EH (cell line): ENCODE results near the gene ADAMTS2.

ENCODE experiments used
- DNase-seq: peaks from one replicate; pipeline ENCODE4 v3.0.0-alpha.2; 2015; ENCODE audit warnings: low read depth

Gene ADAMTS2

DNA sequence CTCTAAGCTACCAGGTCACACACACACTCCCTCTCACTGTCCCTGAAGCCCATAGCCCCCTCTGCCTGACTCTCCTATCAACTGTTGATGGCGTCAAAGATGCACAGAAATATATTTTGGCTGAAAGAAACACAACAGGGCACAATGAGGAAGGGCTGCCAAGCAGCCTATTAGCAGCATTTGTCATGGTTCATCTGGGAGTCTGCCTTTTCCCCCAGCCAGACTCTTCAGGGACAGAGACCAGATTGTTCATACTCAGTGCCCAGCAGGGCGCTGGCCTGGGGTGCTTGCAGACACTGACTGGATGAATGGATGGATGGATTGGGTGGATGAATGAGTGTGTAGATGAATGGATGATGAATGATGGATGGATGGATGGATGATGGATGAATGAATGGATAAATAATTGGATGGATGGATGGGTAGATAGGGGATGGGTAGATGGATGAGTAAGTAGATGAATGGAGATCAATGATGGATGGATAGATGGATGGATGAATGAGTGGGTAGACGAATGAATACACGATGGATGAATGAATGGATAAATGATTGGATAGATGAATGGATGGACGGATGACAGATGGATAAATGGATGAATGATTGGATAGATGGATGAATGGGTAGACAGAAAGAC is 90.5 kb downstream of the ADAMTS2 start:
- DNase-seq: no peak

DNA sequence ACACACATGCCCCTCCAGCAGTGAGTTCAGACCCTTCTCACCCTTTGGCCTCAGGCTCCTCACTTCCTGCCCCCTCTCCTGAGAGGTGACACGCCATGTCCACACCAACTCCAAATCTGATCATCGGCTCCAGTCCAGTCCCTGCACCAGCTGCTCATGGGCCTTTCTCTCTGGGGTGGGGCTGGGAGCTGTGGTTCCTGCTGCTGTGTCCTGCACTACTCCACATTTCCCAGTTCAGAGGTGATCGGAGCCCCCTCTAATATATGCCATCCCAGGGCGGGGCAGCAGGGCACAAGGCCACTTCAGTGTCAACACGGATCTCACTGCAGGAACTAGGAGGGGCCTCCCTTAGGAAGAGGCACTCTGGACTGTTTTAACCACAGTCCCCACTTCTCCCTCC is 91.5 kb downstream of the ADAMTS2 start:
- no peak for DNase-seq

DNA sequence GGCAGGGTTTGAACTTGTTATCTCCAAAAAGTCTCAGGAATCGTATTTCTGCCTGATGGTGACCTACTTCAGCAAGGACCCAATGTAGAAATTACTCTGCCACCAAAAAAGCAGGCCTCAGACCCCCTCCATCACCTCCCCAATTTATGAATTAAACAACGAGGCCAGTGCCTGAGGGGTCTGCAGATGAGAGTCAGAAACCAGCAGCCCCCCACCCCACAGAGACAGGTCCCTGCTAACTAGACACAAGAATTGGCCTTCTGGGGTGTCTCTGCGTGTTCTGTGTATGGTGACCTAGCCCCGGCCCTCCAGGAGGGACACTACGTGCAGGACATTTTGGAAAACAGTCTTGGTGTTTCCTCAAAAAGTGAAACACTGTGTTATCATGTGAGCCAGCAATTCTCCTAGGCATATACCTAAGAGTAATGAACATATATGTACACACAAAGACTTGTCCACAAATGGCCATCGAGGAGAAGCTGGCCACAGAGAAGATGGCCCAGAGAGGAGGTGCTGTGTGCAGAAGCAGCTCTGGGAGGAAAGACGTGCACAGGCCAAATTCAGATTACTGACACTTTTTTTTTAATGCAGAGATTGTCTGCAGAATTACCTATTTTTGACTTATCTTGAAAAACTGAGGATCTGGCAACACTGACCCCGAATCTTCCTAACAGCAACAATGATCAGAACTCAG is 93.8 kb downstream of the ADAMTS2 start:
- DNase-seq: no peak

DNA sequence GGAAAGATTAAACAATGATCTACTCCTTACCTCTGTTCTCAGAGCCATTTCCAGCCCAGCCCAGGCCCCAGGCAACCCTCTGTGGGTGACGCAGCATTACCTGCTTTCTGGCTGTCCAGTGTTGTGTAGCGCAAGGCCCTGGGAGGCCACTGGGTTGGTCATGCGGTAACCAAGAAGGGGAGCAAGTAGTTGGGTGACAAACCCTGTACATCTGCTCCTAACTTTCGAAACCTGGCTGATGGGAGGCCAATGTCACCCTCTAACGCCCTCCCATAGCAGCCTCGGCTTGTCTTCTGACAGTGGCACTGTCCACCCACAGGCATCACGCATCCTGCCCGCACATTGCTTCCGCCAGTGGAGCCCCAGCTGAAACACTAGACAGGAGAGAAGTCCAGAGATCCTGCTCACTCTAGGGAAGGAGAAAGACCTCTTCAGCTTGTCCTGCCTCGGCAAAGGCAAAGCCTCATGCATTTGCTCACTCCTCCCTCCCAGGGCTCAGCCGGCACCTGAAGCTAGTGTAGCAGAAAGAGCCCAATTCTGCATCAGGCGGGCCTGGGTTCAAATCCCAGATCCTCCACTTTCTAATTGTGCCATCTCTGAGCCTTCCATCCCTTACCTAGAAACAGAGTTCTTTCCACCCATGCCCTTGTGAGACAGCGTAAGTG is 94.6 kb downstream of the ADAMTS2 start:
- no peak for DNase-seq

DNA sequence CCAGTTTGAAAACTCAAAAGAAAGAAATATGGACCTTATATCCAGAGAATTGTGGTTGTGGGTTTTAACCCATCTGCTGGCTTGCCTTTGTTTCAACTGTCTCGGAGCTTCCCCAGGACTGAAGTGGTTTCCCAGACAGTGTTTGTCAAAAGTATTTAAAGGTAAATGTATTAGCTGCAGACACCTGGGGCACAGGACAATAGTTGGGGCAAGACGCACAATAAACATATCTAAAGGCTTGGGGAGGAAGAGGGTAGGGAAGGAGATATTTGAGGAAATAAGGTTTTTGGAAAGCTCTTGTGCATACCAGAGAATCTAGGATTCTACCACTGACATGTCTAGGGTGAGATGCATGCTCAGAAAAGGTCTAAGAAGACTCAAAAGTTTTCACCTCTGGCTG is 99.0 kb downstream of the ADAMTS2 start:
- DNase-seq: no peak

DNA sequence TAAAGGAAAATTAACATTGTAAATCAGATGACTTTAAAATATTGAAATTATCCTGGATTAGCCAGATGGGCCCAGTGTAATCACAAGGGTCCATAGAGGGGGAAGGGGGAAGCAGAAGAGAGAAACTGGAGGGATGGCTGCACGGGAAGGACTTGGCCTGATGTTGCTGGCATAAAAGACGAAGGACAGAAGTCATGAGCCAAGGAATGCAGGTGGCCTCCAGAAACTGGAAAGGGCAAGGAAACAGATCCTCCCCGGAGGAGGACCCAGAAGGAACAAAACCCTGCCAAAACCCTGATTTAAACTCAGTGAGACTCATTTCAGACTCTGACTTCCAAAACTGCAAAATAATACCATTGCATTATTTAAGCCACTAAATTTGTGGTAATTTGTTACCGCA is 100.2 kb downstream of the ADAMTS2 start:
- no peak for DNase-seq

DNA sequence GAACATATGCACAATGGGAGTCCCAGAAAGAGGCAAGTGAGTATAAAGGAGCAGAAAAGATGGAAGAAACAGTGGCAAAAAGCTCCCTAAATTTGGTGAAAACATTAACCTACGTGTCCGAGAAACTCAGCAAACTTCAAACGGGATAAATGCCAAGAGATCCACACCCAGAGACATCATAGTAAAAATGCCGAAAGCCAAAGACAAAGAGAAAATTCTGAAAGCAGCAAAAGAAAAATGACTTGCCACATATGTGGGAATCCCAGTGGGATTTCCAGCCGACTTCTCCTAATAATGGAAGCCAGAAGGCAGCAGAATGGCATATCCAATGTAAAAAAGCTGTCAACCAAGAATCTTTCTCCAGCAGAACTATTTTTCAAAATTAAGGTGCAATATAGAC is 101.2 kb downstream of the ADAMTS2 start:
- DNase-seq: no peak

DNA sequence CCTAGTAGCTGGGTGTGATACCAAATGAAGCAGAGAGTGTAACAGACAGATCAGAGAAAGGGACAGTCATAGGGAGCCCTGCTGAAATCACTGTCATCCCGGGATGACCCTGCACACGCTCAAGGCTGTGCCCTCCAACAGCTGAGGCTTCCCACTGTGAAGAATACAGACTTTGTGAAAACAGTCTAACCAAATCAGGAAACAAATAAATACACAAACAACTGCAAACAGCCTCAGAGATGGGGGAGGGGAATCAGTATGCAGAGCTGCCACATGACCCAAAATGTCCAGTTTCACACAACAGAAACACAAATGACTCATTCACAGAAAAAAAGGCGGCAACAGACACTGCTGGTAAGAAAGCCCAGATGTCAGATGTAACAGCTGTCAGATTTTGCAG is 101.9 kb downstream of the ADAMTS2 start:
- DNase-seq: peak; percentile 72

DNA sequence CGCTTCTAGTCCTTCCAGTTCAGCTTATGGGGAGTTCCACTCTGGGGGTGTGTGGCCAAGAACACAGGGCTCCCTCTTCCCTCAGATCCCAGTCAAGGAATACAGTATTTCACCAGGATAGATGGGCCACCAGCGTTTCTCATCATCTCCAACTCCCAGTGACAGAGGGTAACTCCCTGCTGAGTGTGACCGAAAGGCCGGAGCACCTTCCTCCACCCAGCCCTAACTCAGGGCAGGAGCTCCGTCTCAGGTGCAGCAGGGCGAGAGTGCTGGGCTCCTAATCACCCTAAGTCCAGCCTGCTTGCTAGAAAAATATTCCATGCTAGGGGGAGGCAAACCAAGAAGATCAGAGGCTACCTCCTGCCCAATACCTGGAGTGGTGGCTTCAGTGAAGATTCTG is 102.6 kb downstream of the ADAMTS2 start:
- no peak for DNase-seq

DNA sequence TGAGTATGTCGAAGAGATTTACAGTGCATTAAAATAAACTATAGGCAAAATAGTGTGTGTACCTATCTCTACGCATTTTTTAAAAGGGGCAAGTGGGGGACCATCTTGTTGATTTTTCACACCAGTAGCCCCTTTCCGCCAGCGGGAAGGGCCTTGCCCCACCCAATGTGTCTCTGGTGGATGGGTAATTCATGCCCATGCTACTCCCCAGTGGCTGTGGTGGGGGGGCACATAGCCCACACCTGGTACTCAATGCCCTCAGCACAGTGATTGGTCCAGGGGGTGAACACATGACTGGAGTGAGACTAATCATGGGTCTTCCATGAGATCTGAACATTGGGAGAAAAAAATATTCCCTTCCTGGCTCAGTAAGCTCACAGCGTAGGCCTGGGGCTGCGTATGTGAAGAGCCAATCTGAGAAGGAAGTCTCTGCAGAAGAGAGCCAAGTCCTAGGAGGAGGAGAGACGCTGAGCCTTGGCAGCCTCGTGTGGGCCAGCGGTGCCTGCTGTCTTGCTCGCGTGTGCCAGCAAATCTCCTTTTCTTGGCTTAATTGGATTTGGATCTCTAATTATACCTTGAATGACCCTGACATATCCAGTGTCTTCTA is 103.4 kb downstream of the ADAMTS2 start:
- no peak for DNase-seq

DNA sequence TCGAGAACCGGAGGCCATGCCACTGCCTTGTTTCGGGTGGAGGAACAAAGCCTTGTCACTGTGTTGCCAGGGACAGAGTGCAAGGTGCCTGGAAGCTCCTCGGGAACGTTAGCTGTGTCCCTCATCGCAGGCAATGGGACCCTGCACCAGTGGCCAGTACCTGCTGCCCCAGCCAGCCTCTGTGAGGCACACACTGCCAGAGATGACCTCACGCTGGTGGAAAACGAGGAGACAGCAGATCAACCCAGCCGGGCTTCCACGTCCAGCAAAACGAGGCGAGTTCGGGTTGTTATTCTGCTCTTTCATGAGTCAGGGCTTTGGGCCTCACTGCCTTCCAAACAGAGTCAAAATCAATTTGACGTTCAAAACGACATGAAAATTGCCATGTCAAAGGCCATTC is 104.1 kb downstream of the ADAMTS2 start:
- DNase-seq: no peak

DNA sequence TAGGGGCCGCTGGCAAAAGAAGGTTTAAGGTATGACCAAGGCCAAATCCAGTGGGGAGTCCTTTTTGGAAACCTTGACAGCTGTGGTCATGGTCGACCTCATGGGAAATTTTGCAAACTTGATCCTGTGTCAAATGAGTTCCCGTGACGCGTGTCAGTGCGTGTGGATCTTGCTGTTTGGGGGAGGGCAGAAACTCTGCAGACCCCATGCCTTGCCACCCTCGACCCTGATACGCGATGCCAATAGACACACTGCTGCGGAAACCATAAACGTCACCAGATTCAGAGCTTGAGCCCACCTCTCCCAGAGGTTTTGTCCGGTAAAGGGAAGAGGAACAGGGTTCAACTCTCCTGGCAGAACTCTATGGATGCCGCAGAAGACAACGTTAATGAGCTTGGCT is 104.7 kb downstream of the ADAMTS2 start:
- no peak for DNase-seq

DNA sequence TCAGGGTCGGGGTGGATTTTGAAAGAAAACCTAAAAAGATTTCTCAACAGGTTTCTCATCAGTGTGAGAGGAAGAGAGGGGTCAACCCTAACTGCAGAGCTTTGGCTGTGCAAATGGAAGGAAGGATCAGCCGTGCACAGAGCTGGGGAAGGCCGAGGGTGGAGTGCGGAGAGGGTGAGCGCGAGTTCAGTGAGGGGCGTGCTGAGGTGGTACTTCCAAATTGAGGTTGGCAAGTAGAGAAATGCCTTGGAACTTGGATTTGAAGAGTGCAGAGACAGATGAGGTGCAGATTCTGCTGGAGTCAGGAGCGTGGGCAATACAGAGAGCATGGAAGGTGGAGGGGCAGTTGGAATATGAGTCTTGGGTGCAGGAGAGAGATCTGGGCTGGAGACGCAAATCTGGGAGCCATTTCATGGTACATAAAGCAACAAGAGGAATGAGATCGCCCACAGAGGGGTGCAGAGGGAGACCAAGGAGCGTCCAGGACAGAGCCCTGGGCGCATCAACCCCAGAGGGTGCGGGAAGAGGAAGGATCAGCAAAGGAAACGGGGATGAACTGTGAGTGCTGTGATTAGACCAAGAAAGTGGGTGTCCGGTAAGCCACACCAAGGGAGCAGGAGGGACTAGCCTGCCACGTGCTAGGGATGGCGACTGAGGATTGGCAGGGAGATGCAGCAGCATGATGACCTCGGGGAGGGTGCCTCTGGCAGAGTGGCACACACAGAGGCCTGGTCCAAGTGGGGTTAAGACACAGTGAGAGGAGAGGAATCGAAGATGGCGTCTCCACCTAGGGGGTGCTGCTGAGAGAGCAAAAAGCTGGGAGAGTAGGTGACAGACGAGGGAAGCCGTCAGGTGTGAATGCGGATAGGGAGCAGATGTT is 105.8 kb downstream of the ADAMTS2 start:
- DNase-seq: no peak

DNA sequence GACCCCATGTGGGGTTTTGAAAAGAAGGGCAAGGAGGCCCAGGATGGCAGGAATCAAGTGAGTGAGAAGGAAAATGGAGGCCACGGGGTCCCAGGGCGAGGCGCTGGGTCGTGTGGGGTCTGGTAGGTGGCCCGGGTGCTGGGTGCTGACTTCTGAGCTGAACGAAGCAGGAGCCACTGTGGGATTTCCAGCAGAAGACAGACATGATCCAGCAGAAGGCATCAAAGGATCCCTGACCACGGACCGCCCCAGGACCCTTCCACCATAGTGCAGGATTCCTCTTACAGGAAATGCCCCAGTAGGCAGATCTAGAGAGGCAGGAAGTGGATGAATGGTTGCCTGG is 106.7 kb downstream of the ADAMTS2 start:
- DNase-seq: no peak

DNA sequence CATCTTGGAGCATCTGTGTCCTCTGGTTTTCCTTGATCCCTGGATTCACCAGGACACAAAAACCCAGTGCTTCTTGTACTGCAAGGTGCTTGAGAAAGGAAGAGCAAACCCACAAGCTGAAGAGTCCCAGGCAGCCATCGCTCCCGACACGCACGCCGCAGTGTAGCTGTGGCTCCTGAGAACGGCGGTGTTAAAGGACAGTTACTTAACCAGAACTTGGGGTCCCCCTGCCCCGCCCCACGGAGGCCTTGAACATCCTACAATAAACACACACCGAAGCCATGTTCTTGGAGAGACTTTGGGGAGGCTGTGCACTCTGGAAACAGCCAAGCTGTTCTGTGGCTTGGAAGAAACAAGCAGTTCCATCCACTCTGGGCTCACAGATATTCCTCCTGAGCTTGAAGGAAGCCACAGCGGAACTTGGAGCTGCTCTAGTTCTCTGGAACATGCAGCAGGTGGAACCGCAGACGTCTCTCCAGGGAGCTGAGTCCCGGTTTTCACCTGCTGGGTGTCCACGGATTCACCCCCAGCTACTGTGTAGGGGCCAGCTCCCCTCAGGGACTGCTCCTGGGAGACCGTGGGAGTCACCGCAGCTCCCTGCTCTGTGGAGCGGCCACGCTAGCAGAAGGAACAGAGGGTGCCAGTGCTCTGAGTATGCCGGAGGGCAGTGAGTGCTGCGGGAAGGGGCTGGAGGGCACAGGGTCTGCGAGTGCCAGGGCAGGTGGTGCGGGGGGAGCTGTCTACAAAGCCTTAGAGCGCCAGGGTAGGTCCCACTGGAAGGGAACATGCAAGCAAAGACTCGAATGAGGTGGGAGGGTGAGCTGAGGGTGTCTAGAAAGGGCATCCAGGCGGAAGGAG is 107.3 kb downstream of the ADAMTS2 start:
- no peak for DNase-seq

DNA sequence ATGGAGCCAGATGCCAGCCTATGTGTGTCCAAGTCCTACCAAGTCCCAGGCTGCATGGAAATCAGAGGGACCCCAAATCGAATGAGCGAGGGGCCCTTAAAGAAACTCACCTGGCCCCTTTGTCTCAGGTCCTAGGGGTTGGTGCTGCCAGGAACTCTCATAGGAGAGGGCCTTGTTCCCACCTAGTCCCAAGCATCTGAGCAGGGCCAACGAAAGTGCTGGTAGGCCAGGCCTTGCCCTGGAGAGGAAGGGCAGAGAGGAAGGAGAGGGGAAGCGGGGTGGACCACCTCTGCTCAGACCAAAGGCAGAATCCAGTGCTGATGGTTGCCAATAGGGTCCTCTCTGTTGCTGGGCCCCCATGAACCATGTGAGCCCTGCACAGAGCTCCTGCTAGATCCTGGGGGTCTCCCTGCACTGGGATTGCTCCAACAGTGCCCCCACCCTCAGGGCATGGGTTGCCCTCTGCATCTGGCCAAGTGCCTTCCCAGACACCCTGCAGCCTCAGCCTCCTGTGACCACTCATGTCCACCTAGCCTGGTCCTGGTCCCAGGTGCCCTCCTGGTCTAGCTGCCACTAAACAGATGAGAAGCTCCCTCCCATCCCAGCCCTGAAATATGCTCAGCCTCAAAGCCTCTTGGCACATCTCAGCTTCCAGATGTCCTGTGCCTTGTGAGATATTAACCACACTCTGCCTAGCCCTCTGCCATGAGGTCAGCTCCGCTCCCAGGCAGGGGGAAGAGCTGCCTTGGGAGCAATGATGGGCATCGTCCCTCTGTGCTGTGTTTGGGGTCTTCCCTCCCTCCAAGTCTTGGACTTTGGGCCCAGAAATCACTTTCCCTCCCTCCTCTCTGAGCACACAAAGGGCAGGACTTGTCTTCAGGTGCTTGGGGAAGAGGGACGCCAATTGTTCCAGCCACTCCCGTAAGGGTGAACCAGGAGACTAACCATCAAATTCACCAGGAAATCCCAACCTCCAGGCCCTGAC is 109.6 kb downstream of the ADAMTS2 start:
- no peak for DNase-seq

DNA sequence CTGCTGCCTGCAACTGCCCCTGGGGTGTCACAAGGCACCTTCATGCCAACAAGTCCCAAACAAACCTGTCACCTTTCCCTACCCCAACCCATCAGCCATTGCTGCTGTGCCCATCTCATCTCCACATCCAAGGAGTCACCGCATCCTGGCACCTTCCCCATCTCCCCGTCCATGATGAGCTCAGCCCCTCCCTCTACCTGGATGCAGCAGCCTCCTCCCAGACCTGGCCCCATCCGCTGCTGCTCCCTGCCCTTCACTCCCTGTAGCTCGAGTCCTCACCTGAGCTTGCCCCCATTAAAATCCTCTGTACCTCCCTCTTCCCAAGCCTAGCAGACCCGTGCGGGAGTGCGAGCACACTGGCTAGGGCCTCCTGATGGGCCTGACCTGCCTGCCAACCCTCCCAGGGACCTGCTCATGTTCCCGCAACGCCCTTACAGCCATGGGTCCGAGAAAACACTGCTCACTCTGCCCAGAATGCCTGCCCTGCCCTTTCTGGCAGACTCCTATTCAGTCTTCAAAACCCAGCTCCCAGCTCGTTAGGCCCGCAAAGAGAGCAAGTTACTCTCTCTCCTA is 110.6 kb downstream of the ADAMTS2 start:
- DNase-seq: no peak

DNA sequence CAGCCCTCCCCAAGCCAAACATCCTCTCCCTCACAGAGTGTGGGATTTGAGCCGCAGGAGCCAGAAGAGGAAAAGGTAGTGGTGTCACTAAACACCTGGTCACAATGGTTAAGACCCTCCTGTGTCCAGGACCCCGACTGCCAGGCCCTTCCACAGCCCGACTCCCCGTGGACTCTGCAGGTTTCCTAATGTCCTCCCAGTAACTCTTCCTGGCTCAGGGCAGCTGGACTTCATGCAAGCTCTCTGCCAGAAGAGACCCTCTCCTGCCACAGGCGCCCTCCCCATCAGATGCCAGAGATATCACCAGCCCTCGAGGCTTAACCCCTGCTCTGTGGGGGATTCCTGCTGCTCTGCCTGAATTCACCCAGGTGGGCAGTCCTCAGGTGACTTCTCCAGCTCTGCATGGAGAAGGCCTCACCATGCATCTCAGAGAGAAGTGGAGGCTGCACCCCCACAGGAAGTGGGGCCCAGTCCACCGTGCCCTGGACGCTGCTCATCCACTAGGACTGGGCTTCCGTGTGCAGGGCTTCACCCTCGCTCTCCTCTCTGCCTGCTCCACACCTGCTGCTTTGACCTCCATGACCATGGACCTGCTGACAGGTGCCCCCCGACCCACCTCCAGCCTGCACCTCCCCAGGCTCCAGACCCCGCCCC is 111.2 kb downstream of the ADAMTS2 start:
- no peak for DNase-seq

DNA sequence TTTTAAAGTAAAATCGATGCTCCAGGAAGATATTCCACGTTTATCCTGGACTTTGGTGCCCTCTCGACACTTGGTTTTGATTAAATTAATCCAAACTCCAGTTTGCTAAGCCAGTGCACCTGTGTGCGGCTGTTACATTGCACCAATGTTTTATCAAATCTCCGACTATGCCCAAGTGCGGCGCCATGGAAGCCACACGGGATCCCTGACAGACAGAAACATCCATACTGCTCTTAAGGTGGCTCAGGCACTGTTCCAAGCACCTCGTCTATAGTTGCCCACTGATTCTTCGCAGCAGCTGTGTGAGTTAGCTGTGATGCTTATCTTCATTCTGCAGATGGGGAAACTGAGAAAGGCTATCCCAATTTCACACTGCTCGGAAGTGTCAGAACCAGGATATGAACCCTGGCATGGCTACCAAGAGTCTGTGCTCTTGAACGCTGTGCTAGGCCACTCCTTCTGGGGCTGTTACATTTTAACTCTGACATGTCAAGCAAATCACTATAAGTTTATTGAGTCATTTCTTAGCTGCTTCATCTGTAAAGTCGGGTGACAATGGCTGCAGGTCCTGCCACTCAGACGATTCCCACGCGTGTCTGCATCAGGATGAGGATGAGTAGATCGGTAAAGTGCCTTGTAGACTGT is 113.0 kb downstream of the ADAMTS2 start:
- DNase-seq: no peak
